H1 (cell line): ENCODE measurements around the gene KATNBL1. TPM values are rescaled to one million over a fixed set of nuclear protein-coding genes. Genes with fewer than 3 reads are reported as not detected.

ENCODE experiments used
- ASH2L ChIP-seq: fragments of 200-600, 300-600 bp; sonication (generic); IDR thresholded peaks from one replicate; pipeline ENCODE4 v1.7.1; 2017; ENCODE audit warnings: low read length
- BCL11A ChIP-seq, 2 experiments: IDR thresholded peaks; one replicate each; pipeline ENCODE4 v1.6.1; 2011; ENCODE audit warnings: low read depth in 2 of 2, low read length in 2 of 2, mild to moderate bottlenecking in 2 of 2
- CEBPB ChIP-seq: IDR thresholded peaks from 2 replicates; pipeline ENCODE4 v1.6.1; 2012; ENCODE audit warnings: low read depth, low read length
- EP300 ChIP-seq, 2 experiments: IDR thresholded peaks; 1 replicate in 1 of 2; 2 replicates in 1 of 2; pipeline ENCODE4 v1.6.1; 2011 to 2012; ENCODE audit warnings: low read depth in 2 of 2, low read length in 2 of 2, mild to moderate bottlenecking in 2 of 2, borderline replicate concordance in 1 of 2, inconsistent platforms in 1 of 2, moderate library complexity in 1 of 2
- GABPA ChIP-seq: IDR thresholded peaks from 2 replicates; pipeline ENCODE4 v1.6.1; 2011; ENCODE audit warnings: mild to moderate bottlenecking, low read length, moderate library complexity, borderline replicate concordance; ENCODE audit not compliant: insufficient read depth
- KDM4A ChIP-seq: IDR thresholded peaks from one replicate; pipeline ENCODE4 v1.7.1; 2012; ENCODE audit warnings: low read depth, mild to moderate bottlenecking, moderate library complexity, low read length, inconsistent platforms; ENCODE audit not compliant: severe bottlenecking
- SIN3A ChIP-seq, 2 experiments: IDR thresholded peaks in 1 of 2; conservative IDR thresholded peaks in 1 of 2; 2 replicates each; pipeline ENCODE4 v1.6.1; 2011 to 2012; ENCODE audit warnings: low read length in 2 of 2, improper control_type of control experiment in 1 of 2, low read depth in 1 of 2, mild to moderate bottlenecking in 1 of 2
- SP2 ChIP-seq: IDR thresholded peaks from 2 replicates; pipeline ENCODE4 v1.6.1; 2012; ENCODE audit warnings: mild to moderate bottlenecking, low read length, inconsistent platforms
- SP4 ChIP-seq: IDR thresholded peaks from 2 replicates; pipeline ENCODE4 v1.6.1; 2012; ENCODE audit warnings: low read length, inconsistent platforms
- YY1 ChIP-seq: IDR thresholded peaks from 2 replicates; pipeline ENCODE4 v1.6.1; 2011; ENCODE audit warnings: low read depth, mild to moderate bottlenecking, low read length
- ZNF274 ChIP-seq: IDR thresholded peaks from 2 replicates; pipeline ENCODE4 v1.7.0; 2012; ENCODE audit warnings: low read length, borderline replicate concordance; ENCODE audit errors: extremely low read depth
- polyA plus RNA-seq, 7 experiments: library from polyadenylated mRNA; depleted of rRNA in 3 of 7; stranded (reverse) in 5 of 7; unstranded in 2 of 7; fragments of >200 nt in 5 of 7; fragments of 200-250 nt in 2 of 7; gene quantifications; 1 replicate in 5 of 7; 2 replicates in 1 of 7; 4 replicates in 1 of 7; pipeline versions ENCODE4 v1.2.1 to v1.2.3, GENCODE V29; 2011 to 2013; ENCODE audit warnings: missing spikeins in 2 of 7, mixed read lengths in 2 of 7
- total RNA-seq: library from RNA; stranded (reverse); fragmentation: NEBNext Ultra II Directional; extraction: Animal tissue kit (Norgen Biotek cat#: 25700); gene quantifications from 2 replicates; pipeline ENCODE4 v1.2.1, GENCODE V29; 2021
- TF ChIP-seq, protein P1 (sequence below): fragments of 300-600 bp; sonication (generic); IDR thresholded peaks from 2 replicates; pipeline ENCODE4 v1.7.1; 2012; ENCODE audit warnings: low read length, moderate library complexity, mild to moderate bottlenecking, inconsistent platforms; ENCODE audit not compliant: insufficient replicate concordance

Gene KATNBL1
- total and polyA plus RNA-seq, 2 of the 8 experiments (the other 6 are each of a cell fraction or from before 2014, with no cell fraction given) = 14.2 to 51.4 TPM

DNA sequence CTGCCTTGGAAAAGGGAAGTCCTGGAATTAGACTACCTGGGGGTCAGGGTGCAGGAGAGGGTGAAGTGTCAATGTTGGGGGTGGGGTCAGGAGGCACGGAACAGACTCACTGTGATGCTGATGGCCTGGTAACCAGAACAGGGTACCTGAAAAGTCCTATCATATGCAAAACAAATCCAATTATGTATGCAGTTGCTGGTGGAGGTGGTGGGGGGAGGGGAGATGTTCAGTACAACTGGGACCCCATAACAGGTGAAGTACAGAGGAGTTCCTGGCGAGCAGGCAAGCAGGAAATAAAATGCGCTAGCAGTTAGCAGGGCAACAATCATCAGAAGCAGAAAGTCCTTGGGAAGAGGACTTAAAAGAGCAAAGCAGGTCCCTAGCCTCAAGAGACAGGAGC lies 4.2 kb upstream of the KATNBL1 start (continued):
- TF ChIP-seq ASH2L (peak; percentile 99), SIN3A (conservative IDR thresholded peaks at IDR 0.05 in 1 of 2, IDR thresholded peaks at IDR 0.05 in 1 of 2; ENCODE audit: low read depth in 1 of 2, low read length in 2 of 2) (no peak; a peak in 1 of 4 replicates), CEBPB (no peak), GABPA (no peak), SP2 (no peak), KDM4A (no peak), SP4 (no peak), BCL11A (IDR thresholded peaks at IDR 0.05; ENCODE audit: low read depth in 2 of 2, low read length in 2 of 2) (no peak), YY1 (0 out of 2 replicates have a peak, but pooled peaks have one; percentile 44), EP300 (IDR thresholded peaks at IDR 0.05; ENCODE audit: borderline replicate concordance in 1 of 2, low read depth in 2 of 2, low read length in 2 of 2) (peak in 1 of 2 experiments; percentile 84; a peak in 1 of 3 replicates), ZNF274 (no peak)
- TF ChIP-seq, protein P1, sequence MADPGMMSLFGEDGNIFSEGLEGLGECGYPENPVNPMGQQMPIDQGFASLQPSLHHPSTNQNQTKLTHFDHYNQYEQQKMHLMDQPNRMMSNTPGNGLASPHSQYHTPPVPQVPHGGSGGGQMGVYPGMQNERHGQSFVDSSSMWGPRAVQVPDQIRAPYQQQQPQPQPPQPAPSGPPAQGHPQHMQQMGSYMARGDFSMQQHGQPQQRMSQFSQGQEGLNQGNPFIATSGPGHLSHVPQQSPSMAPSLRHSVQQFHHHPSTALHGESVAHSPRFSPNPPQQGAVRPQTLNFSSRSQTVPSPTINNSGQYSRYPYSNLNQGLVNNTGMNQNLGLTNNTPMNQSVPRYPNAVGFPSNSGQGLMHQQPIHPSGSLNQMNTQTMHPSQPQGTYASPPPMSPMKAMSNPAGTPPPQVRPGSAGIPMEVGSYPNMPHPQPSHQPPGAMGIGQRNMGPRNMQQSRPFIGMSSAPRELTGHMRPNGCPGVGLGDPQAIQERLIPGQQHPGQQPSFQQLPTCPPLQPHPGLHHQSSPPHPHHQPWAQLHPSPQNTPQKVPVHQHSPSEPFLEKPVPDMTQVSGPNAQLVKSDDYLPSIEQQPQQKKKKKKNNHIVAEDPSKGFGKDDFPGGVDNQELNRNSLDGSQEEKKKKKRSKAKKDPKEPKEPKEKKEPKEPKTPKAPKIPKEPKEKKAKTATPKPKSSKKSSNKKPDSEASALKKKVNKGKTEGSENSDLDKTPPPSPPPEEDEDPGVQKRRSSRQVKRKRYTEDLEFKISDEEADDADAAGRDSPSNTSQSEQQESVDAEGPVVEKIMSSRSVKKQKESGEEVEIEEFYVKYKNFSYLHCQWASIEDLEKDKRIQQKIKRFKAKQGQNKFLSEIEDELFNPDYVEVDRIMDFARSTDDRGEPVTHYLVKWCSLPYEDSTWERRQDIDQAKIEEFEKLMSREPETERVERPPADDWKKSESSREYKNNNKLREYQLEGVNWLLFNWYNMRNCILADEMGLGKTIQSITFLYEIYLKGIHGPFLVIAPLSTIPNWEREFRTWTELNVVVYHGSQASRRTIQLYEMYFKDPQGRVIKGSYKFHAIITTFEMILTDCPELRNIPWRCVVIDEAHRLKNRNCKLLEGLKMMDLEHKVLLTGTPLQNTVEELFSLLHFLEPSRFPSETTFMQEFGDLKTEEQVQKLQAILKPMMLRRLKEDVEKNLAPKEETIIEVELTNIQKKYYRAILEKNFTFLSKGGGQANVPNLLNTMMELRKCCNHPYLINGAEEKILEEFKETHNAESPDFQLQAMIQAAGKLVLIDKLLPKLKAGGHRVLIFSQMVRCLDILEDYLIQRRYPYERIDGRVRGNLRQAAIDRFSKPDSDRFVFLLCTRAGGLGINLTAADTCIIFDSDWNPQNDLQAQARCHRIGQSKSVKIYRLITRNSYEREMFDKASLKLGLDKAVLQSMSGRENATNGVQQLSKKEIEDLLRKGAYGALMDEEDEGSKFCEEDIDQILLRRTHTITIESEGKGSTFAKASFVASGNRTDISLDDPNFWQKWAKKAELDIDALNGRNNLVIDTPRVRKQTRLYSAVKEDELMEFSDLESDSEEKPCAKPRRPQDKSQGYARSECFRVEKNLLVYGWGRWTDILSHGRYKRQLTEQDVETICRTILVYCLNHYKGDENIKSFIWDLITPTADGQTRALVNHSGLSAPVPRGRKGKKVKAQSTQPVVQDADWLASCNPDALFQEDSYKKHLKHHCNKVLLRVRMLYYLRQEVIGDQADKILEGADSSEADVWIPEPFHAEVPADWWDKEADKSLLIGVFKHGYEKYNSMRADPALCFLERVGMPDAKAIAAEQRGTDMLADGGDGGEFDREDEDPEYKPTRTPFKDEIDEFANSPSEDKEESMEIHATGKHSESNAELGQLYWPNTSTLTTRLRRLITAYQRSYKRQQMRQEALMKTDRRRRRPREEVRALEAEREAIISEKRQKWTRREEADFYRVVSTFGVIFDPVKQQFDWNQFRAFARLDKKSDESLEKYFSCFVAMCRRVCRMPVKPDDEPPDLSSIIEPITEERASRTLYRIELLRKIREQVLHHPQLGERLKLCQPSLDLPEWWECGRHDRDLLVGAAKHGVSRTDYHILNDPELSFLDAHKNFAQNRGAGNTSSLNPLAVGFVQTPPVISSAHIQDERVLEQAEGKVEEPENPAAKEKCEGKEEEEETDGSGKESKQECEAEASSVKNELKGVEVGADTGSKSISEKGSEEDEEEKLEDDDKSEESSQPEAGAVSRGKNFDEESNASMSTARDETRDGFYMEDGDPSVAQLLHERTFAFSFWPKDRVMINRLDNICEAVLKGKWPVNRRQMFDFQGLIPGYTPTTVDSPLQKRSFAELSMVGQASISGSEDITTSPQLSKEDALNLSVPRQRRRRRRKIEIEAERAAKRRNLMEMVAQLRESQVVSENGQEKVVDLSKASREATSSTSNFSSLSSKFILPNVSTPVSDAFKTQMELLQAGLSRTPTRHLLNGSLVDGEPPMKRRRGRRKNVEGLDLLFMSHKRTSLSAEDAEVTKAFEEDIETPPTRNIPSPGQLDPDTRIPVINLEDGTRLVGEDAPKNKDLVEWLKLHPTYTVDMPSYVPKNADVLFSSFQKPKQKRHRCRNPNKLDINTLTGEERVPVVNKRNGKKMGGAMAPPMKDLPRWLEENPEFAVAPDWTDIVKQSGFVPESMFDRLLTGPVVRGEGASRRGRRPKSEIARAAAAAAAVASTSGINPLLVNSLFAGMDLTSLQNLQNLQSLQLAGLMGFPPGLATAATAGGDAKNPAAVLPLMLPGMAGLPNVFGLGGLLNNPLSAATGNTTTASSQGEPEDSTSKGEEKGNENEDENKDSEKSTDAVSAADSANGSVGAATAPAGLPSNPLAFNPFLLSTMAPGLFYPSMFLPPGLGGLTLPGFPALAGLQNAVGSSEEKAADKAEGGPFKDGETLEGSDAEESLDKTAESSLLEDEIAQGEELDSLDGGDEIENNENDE = no peak
